Stomach (tissue), 4 donors: ENCODE data around the gene NAT10.

Source experiments
- CTCF ChIP-seq, 7 experiments: fragments of 450-650 bp in 4 of 7; fragments of 200-600 bp in 3 of 7; sonication (generic) in 3 of 7; IDR thresholded peaks; one replicate each; pipeline ENCODE4 v1.5.1; 2016 to 2019; ENCODE audit warnings: antibody characterized with exemption in 7 of 7, control low read depth in 2 of 7, mild to moderate bottlenecking in 1 of 7
- EP300 ChIP-seq: sonication (generic); formaldehyde crosslinking; IDR thresholded peaks from one replicate; pipeline ENCODE4 v1.6.1; 2017; ENCODE audit warnings: antibody characterized with exemption

DNA sequence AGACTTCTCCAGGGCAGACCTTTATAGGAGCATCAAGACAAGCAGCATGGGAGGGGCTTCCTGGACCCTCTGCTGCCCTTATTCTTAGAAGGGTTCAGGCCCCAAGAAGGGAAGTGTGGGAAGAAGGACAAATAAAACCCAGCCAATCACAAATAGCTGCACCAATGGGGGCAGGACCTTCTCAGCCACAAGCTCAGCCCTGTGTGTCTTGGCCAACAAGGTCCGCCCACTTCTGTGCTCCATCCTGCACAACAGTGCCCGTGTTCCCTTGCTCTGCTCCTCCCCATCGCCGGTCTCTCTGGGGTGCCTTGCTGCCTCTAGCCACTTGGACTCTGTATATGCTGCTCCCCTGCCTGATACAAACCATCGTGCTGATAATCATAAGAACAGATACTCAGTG, 86.1 kb downstream of the NAT10 start:
- TF ChIP-seq CTCF (IDR thresholded peaks at IDR 0.05) (no peak), EP300 (no peak)
